ENCODE data around the gene DMRT3.
A peak's percentile ranks its signal among the peaks of the same experiment; 100 is the strongest.

- TF ChIP-seq EZH2 (IDR thresholded peaks at IDR 0.05; ENCODE audit: insufficient read depth, low read length), result peak; percentile 2
- TF ChIP-seq, protein P1, sequence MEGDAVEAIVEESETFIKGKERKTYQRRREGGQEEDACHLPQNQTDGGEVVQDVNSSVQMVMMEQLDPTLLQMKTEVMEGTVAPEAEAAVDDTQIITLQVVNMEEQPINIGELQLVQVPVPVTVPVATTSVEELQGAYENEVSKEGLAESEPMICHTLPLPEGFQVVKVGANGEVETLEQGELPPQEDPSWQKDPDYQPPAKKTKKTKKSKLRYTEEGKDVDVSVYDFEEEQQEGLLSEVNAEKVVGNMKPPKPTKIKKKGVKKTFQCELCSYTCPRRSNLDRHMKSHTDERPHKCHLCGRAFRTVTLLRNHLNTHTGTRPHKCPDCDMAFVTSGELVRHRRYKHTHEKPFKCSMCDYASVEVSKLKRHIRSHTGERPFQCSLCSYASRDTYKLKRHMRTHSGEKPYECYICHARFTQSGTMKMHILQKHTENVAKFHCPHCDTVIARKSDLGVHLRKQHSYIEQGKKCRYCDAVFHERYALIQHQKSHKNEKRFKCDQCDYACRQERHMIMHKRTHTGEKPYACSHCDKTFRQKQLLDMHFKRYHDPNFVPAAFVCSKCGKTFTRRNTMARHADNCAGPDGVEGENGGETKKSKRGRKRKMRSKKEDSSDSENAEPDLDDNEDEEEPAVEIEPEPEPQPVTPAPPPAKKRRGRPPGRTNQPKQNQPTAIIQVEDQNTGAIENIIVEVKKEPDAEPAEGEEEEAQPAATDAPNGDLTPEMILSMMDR (IDR thresholded peaks at IDR 0.05; ENCODE audit: insufficient read depth, low read depth, low read length), result no peak
Observed at GRCh38 chr9:970151-970996, 6.1 kb upstream of the DMRT3 start.
